HG03025 (cell line): ENCODE results near the gene AGL.
"Not testable (repeated sequence)": the region's sequence is repeated elsewhere in the genome, so short reads cannot be mapped to it uniquely, and the experiment has no call there.

ENCODE experiments used
- ATAC-seq: cut with Tn5 transposase; IDR thresholded peaks from one replicate; pipeline ENCODE4 v1.9.1; 2021; ENCODE audit warnings: mild to moderate bottlenecking, moderate library complexity; ENCODE audit not compliant: unreplicated experiment, low FRiP score

AGL gene

DNA sequence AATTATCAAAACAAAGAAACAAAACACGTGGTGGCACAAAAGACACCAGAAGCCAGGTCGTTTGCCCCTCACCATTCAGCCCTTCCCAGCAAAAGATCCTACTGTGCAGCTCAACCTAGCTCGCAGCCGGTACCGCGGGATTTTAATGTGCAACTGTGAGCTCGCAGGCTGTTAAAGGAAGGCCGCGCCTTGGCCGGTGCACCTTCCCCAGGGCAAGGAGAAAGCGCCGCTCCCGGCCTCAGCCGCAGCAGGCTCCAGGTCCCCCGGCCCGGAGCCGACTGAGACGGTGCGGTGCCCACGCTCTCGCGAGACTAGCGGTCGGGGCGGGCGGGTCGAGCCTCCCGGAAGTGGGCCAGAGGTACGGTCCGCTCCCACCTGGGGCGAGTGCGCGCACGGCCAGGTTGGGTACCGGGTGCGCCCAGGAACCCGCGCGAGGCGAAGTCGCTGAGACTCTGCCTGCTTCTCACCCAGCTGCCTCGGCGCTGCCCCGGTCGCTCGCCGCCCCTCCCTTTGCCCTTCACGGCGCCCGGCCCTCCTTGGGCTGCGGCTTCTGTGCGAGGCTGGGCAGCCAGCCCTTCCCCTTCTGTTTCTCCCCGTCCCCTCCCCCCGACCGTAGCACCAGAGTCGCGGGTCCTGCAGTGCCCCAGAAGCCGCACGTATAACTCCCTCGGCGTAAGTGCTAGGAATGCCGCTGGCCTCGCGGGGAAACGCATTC lies at the start of gene AGL:
Gene AGL, plus strand, starts transcription at position 618 of the 715 bp plus-strand sequence. CDS start 682 bp downstream, outside the sequence.
- ATAC-seq = peak; percentile 99

DNA sequence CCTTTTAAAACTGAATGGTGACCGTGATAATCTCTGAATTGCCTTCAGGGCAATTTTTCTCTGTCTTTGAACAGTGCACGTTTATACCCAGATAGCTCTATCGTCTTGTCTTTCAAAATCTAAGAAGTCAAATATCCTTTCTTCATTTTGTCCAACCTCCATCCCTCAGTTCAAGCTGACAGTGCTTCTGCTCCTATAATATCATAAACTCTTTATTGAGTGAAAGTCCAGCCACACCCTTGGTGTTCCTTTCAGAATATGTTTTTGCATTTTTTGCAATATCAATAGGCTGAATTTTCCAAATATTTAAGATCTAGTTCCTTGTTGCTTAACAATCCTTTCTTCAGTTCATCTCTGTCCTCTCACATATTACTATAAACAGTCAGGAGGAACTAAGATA lies 48.6 kb upstream of the AGL start:
- no peak for ATAC-seq

DNA sequence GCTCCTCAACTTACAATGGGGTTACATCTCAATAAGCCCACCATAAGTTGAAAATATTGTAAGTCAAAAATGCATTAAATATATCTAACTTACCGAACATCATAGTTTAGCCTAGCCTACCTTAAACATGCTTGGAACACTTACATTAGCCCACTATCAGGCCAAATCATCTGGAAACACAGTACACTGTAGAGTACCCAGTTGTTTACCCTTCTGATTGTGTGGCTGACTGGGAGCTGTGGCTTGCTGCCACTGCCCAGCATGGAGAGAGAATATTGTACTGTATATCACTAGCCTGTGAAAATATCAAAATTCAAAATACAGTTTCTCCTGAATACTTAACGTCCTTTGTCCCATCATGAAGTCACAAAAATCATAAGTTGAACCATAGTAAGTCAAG lies 43.3 kb upstream of the AGL start:
- no peak for ATAC-seq

- ATAC-seq = peak; percentile 81
These were observed 41.6 kb upstream of the AGL start for GRCh38 chr1:99808391-99809115.

- no peak for ATAC-seq
These were observed 39.1 kb upstream of the AGL start for GRCh38 chr1:99811075-99811474.

DNA sequence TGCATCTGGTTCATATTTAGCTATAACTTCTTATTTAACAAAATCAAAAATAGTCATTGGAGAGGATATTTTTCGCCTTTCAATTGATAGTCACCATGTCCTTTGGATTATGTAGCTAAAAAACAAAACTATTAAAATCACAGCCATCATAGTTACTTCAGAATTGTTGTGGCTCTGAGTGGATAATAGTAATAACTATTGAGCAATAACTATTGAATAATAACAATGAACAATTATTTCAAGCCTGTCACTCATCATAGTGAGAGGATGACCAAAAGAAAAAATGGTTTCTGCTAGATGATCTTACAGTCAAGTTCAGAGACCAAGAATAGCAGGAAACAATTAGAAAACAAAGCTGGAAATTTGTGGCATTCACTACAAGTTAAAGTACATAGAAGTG lies 38.4 kb upstream of the AGL start:
- ATAC-seq = no peak

GRCh38 chr1:99814373-99814900 lies 35.7 kb upstream of the AGL start:
- no peak for ATAC-seq

DNA sequence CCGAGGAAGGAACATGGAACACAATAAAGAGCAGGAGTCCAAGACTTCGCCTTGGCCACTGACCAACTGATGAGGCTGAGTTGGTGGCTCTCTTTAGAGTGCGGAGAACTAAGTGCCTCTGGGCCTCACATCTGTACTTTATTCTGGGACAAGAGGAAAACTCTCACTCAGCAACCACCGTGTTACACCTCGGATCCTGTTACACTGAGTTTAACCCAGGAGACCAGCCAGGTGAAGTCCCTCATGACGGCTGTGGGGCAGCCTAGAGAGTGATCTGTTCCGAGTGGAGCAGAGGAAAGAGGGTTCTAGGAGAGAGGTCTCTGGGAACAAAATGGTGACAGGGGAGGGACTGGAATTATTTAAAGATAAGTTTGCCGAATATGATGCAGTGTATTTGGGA lies 33.5 kb upstream of the AGL start:
- no peak for ATAC-seq

- no peak for ATAC-seq
These were observed 32.0 kb upstream of the AGL start for GRCh38 chr1:99818063-99818699.

- no peak for ATAC-seq
These were observed 29.6 kb upstream of the AGL start for GRCh38 chr1:99820546-99820945.

- no peak for ATAC-seq
These were observed 25.1 kb upstream of the AGL start for GRCh38 chr1:99825098-99825497.

GRCh38 chr1:99825702-99826101 lies 24.5 kb upstream of the AGL start:
- no peak for ATAC-seq

DNA sequence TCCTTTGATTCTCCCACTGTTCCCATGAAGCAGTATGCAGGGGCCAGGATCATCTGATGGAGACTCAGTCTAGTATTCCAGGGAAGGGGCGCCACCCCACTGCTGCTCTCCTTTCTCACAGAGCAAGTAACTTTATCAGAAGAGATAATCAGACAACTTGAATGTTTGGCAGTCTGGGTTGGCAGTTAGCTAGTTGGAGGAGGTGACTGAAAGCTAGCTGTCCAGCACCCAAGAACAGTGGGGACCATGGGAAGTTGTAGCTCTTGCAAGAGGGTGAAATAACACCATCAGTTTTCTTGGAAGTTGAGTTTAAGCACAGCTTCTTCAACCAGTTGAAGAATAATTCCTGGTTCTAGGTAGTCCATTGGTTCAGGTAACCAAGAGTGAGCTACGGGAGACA lies 22.2 kb upstream of the AGL start:
- ATAC-seq = no peak

- no peak for ATAC-seq
These were observed 20.9 kb upstream of the AGL start for GRCh38 chr1:99829269-99829668.

GRCh38 chr1:99833911-99834310 lies 16.2 kb upstream of the AGL start:
- ATAC-seq = not testable (repeated sequence)

DNA sequence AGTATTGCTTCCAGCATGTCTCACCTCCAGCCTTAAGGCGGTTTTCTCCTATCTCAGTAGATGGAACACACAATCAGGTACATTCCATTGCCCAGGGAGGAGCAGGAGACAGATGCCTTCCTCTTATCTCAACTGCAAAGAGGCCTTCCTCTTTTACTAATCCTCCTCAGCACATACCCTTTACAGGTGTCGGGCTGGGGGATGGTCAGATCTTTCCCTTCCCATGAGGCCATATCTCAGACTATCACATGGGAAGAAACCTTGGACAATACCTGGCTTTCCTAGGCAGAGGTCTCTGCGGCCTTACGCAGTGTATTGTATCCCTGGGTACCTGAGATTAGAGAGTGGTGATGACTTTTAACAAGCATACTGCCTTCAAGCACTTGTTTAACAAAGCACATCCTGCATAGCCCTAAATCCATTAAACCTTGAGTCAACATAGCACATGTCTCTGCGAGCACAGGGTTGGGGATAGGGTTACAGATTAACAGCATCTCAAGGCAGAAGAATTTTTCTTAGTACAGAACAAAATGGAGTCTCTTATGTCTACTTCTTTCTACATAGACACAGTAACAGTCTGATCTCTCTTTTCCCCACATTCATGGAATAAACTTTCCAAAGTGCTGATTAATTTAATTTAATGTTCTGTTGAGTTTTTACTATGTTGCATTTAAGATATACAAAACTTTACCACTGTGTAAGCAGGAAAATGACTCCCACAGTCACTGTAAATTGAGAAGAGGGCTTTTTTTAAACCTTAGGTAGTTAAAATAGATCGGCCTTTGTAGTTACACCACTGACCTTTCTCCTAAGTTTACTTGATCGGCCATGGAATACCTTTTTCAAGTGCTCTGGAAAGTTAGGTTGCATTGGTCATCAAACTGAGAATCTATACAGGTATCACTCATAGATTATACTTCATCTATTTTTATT lies 13.7 kb upstream of the AGL start:
- ATAC-seq = not testable (repeated sequence)

GRCh38 chr1:99840353-99840752 lies 9.8 kb upstream of the AGL start:
- not testable (repeated sequence) for ATAC-seq

DNA sequence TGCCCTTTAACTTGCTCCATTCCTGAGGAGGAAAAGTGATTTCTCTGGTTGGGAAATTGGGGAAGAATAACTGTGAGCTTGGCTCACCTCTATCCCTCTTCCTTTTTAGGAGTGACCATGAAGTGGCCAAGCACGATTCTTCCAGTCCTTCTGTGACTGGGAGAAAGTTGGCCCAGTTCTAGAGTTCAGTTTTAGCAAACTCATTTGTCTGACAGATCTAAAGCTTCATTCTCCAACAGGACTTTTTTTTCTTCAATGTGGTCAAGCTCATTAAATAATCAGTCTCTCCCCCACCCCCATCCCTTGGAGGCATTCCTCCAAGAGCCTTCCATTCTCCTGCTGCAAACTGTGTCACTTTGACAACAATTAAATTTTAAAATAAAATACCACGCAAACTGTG lies 6.4 kb upstream of the AGL start:
- no peak for ATAC-seq

DNA sequence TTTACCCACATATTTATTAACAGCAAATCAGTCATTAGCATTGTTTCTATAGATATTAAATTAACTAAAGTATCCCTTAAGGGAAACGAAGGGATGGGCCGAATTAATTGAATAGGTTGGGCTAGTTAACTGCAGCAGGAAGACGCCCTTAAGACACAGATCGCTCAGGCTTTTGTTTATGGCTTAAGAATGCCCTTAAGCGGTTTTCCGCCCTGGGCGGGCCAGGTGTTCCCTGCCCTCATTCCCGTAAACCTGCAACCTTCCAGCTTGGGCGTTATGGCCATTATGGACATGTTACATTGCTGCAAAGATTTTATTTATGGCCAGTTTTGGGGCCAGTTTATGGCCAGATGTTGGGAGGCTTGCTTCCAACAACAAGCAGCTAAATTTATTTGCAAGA lies 5.0 kb upstream of the AGL start:
- ATAC-seq = not testable (repeated sequence)

DNA sequence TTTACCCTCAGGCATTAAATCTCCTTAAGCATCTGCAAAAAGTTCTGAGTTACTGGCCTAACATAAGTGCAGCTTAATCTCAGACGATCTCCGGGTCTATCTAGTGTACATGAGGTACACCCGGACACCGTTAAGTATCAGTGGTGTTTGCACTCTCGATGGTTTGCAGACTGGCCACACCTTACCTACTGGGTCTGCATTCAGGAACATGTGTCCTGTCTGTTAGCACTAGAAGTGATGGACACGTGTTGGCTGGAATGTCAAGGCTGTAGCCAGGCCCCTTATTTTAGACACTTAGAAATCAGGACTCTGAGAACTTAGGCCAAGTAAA lies 783 bp upstream of the AGL start:
- ATAC-seq = peak; percentile 4
